Measurements from ENCODE around the gene FAM170B. TPM values are rescaled to one million over a fixed set of nuclear protein-coding genes. Genes with fewer than 3 reads are reported as not detected.

The FAM170B gene
- total and polyA plus RNA-seq, 2 donors (not counting 3 experiments of a cell fraction or from before 2014, with no cell fraction given): not detected

DNA sequence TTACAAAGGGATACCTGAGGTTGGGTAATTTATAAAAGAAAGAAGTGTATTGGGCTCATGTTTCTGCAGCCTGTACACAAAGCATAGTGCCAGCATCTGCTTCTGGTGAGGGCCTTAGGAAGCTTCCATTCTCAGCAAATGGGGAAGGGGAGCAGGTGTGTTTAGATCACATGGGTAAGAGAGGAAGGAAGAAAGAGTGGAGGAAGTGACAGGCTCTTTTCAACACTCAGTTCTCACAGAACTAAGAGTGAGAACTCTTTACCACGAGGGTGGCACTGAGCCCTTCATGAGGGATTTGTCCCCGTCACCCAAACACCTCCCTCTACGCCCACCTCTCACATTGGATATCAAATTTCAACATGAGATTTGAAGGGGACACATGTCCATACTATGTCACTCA, 506 bp upstream of the FAM170B start:
- POLR2A ChIA-PET: no interaction called here
- Histone ChIP-seq H3K36me3 (ENCODE audit: control insufficient read depth in 2 of 2, extremely low read depth in 1 of 2, insufficient read depth in 2 of 2, low read length in 2 of 2) (no peaks in the 10 kb centered on the region), H3K4me1 (ENCODE audit: control insufficient read depth, extremely low read depth, insufficient read depth, low read length) (no peaks in the 10 kb centered on the region), H3K79me2 (ENCODE audit: control insufficient read depth, insufficient read depth, low read length) (no peaks in the 10 kb centered on the region), H3K27me3 (ENCODE audit: control insufficient read depth in 2 of 2, insufficient read depth in 2 of 2, low read length in 2 of 2) (peaks cover 0 to 8% of the 10 kb centered on the region in 2 experiments), H2AFZ (ENCODE audit: low read depth, low read length) (no peak overlapping the region), H3K9me3 (replicated peaks; ENCODE audit: control insufficient read depth, insufficient read depth, low read length) (no peaks in the 10 kb centered on the region), H4K20me1 (replicated peaks; ENCODE audit: control insufficient read depth, extremely low read depth, insufficient read depth, low read length) (no peaks in the 10 kb centered on the region), H3K9me1 (replicated peaks; ENCODE audit: control insufficient read depth, extremely low read depth, insufficient read depth, low read length) (no peaks in the 10 kb centered on the region), H3K4me2 (ENCODE audit: insufficient read depth, low read length) (no peak overlapping the region), H3K27ac (ENCODE audit: insufficient read depth, low read depth, low read length) (no peak overlapping the region), H3K9ac (replicated peaks; ENCODE audit: extremely low read depth, insufficient read depth, low read length) (no peak overlapping the region), H3K4me3 (replicated peaks in 1 of 3; ENCODE audit: insufficient read depth in 1 of 3, low read depth in 1 of 3, low read length in 3 of 3) (no peak overlapping the region)
- TF ChIP-seq FOS (IDR thresholded peaks at IDR 0.05; ENCODE audit: borderline replicate concordance, insufficient read depth, low read length) (no peak), JUN (IDR thresholded peaks at IDR 0.05; ENCODE audit: borderline replicate concordance, insufficient read depth, insufficient read length, low read depth) (no peak), POLR2AphosphoS5 (IDR thresholded peaks at IDR 0.05; ENCODE audit: insufficient read depth, low read depth, low read length) (no peak), GATA2 (IDR thresholded peaks at IDR 0.05; ENCODE audit: insufficient read depth, insufficient read length, low read depth, low read length) (no peak), EZH2 (IDR thresholded peaks at IDR 0.05; ENCODE audit: borderline replicate concordance, low read depth, low read length, severe bottlenecking) (no peak), MYC (IDR thresholded peaks at IDR 0.05; ENCODE audit: low read depth, low read length) (no peak)
- TF ChIP-seq, protein P1, sequence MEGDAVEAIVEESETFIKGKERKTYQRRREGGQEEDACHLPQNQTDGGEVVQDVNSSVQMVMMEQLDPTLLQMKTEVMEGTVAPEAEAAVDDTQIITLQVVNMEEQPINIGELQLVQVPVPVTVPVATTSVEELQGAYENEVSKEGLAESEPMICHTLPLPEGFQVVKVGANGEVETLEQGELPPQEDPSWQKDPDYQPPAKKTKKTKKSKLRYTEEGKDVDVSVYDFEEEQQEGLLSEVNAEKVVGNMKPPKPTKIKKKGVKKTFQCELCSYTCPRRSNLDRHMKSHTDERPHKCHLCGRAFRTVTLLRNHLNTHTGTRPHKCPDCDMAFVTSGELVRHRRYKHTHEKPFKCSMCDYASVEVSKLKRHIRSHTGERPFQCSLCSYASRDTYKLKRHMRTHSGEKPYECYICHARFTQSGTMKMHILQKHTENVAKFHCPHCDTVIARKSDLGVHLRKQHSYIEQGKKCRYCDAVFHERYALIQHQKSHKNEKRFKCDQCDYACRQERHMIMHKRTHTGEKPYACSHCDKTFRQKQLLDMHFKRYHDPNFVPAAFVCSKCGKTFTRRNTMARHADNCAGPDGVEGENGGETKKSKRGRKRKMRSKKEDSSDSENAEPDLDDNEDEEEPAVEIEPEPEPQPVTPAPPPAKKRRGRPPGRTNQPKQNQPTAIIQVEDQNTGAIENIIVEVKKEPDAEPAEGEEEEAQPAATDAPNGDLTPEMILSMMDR (IDR thresholded peaks at IDR 0.05; ENCODE audit: extremely low read depth in 1 of 2, insufficient read depth in 1 of 2, low read depth in 1 of 2, low read length in 2 of 2): no peak
- TF ChIP-seq, protein P2, sequence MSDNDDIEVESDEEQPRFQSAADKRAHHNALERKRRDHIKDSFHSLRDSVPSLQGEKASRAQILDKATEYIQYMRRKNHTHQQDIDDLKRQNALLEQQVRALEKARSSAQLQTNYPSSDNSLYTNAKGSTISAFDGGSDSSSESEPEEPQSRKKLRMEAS (IDR thresholded peaks at IDR 0.05; ENCODE audit: insufficient read depth, insufficient read length): no peak
- intact Hi-C loops (cut with micrococcal nuclease): no loop called here
- DNase-seq (ENCODE audit: low read depth, low spot score): no peak
- dilution Hi-C loops (cut with MboI; ENCODE audit: extremely low pct_ligation_motif_present, low sequenced_read_pairs): no loop called here
- CTCF ChIA-PET: no interaction called here
- FAIRE-seq: no peak
- no TSS peak for BruUV-seq (replicated peaks)

All from endothelial cell of umbilical vein (primary cell).